ENCODE data around the gene S100A13. TPM values are rescaled to one million over a fixed set of nuclear protein-coding genes. Genes with fewer than 3 reads are reported as not detected.

S100A13 gene
- total RNA-seq, 1 donor from 2014 or later: 33.7 TPM

DNA sequence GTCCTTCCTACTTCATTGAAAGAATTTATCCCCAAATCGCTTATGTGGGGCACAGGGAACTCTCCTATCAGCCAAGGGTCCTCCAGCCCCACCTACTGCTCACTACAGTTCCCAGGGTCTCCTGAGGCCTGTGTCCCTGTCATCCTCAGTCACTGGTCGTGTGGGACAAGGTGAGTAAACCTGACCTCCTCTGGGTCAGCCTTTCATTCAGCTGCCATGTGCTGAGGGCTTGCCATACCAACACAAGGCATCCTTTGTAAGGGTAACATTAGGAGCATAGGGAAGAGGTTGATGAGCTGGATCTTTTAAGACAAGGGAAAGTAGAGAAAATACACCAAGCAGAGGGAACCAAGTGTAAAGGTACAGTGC is 20.0 kb upstream of the S100A13 start:
- peaks cover 11% of the 10 kb centered on the region for H3K4me1 Mint-ChIP-seq
- H3K9me3 Mint-ChIP-seq: no peaks in the 10 kb centered on the region
- DNase-seq (ENCODE audit: low read depth, low spot score): no peak
- no peak overlapping the region for H3K27ac Mint-ChIP-seq (ENCODE audit: unreplicated experiment)
- TF ChIP-seq, protein P1, sequence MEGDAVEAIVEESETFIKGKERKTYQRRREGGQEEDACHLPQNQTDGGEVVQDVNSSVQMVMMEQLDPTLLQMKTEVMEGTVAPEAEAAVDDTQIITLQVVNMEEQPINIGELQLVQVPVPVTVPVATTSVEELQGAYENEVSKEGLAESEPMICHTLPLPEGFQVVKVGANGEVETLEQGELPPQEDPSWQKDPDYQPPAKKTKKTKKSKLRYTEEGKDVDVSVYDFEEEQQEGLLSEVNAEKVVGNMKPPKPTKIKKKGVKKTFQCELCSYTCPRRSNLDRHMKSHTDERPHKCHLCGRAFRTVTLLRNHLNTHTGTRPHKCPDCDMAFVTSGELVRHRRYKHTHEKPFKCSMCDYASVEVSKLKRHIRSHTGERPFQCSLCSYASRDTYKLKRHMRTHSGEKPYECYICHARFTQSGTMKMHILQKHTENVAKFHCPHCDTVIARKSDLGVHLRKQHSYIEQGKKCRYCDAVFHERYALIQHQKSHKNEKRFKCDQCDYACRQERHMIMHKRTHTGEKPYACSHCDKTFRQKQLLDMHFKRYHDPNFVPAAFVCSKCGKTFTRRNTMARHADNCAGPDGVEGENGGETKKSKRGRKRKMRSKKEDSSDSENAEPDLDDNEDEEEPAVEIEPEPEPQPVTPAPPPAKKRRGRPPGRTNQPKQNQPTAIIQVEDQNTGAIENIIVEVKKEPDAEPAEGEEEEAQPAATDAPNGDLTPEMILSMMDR (conservative IDR thresholded peaks at IDR 0.05): no peak
- H3K27me3 Mint-ChIP-seq (ENCODE audit: low read depth): no peaks in the 10 kb centered on the region
- H3K4me3 Mint-ChIP-seq: no peak overlapping the region
- H3K36me3 Mint-ChIP-seq (ENCODE audit: low read depth): peaks cover 25% of the 10 kb centered on the region

DNA sequence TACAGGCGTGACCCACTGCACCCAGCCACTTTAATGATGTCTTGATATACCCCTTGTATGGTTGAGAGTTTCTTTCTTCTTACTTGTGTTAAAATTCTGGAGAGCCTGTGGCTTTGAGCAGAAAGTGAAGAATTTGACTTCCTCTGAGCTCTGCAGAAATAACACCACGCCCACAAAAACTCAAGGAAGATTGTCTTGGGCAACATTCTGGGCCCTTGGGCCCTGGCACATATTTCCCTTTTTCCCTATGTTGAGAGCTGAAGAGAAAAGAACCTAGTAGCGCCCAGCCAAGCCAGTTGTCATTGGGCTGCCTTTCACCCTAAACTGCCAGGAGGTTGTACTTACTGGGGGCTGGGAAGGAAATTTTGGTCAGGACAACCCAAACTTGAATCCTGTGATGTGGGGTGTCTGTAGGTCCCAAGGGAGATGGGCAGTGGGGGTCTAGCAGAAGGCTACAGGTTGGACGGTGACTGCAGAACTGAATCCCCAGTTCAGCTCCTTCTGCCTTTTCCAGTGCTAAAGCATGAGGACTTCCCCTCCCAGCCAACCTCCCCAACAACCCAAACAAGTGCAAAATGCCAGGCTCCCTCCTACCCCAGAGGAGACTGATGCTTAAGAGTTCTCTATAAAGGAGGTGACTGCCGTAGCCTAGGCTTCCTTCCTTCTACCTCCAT is 19.5 kb upstream of the S100A13 start:
- H3K9me3 Mint-ChIP-seq: no peaks in the 10 kb centered on the region
- H3K27ac Mint-ChIP-seq (ENCODE audit: unreplicated experiment): no peak overlapping the region
- TF ChIP-seq, protein P1 (conservative IDR thresholded peaks at IDR 0.05): no peak
- peaks cover 28% of the 10 kb centered on the region for H3K36me3 Mint-ChIP-seq (ENCODE audit: low read depth)
- H3K4me1 Mint-ChIP-seq: peaks cover 11% of the 10 kb centered on the region
- peak overlapping the region; percentile 21 for H3K4me3 Mint-ChIP-seq
- no peak for DNase-seq (ENCODE audit: low read depth, low spot score)
- no peaks in the 10 kb centered on the region for H3K27me3 Mint-ChIP-seq (ENCODE audit: low read depth)

DNA sequence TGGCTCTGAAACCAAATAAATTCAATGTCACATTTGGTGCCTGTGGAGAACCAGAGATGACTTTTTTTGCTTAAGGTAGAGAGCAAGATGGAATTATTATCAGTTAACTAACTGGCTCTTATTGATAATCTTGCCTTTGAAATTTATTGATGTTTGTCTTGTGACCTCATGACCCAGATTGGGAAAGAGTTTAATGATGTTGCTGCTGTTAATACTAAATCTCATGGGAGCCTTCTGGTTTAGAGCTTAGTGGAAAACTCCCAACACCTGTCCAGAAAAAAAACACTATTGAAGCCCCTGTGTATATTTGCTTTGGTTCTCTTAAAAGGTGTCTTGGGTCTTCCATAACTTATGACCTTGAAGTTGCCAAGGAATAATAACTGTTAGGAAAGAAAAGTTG is 16.5 kb upstream of the S100A13 start:
- peaks cover 35% of the 10 kb centered on the region for H3K36me3 Mint-ChIP-seq (ENCODE audit: low read depth)
- peaks cover 11% of the 10 kb centered on the region for H3K4me1 Mint-ChIP-seq
- DNase-seq (ENCODE audit: low read depth, low spot score): no peak
- TF ChIP-seq, protein P1 (conservative IDR thresholded peaks at IDR 0.05): no peak
- no peaks in the 10 kb centered on the region for H3K27me3 Mint-ChIP-seq (ENCODE audit: low read depth)
- no peak overlapping the region for H3K27ac Mint-ChIP-seq (ENCODE audit: unreplicated experiment)
- no peaks in the 10 kb centered on the region for H3K9me3 Mint-ChIP-seq
- H3K4me3 Mint-ChIP-seq: no peak overlapping the region

DNA sequence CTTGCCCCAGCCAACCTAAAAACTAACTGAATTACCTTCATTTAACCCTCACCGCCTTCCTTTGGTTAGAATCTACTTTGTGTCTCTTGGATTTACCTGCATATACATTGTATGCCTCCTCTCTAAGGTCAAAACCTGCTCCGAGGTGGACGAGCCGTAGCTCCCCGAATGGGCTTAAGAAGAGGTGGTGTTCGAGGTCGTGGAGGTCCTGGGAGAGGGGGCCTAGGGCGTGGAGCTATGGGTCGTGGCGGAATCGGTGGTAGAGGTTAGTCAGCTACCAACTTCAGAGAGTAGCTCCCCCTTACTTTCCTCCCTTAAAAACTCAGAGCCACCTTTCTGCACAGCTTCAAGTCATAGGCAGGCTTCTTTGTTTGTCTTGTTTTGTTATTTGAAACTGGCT is 15.8 kb upstream of the S100A13 start:
- H3K4me3 Mint-ChIP-seq: peak overlapping the region; percentile 5
- H3K27me3 Mint-ChIP-seq (ENCODE audit: low read depth): no peaks in the 10 kb centered on the region
- no peak overlapping the region for H3K27ac Mint-ChIP-seq (ENCODE audit: unreplicated experiment)
- peaks cover 35% of the 10 kb centered on the region for H3K36me3 Mint-ChIP-seq (ENCODE audit: low read depth)
- TF ChIP-seq, protein P1 (conservative IDR thresholded peaks at IDR 0.05): no peak
- peaks cover 11% of the 10 kb centered on the region for H3K4me1 Mint-ChIP-seq
- no peaks in the 10 kb centered on the region for H3K9me3 Mint-ChIP-seq
- no peak for DNase-seq (ENCODE audit: low read depth, low spot score)

DNA sequence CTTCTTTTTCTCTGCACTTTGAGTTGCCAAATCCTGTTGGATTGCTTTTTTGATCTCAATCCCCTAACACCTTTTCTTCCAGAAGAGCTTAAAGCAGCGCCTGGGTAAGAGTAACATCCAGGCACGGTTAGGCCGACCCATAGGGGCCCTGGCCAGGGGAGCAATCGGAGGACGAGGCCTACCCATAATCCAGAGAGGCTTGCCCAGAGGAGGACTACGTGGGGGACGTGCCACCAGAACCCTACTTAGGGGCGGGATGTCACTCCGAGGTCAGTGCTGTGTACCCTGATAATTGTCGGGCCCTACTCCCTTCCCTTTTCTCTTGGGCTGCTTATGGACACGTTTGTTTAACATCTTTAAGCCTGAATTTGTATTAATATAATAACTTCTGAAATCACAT is 14.9 kb upstream of the S100A13 start:
- Mint-ChIP-seq H3K36me3 (ENCODE audit: low read depth) (peaks cover 36% of the 10 kb centered on the region), H3K4me1 (peaks cover 12% of the 10 kb centered on the region), H3K4me3 (no peak overlapping the region), H3K27ac (ENCODE audit: unreplicated experiment) (no peak overlapping the region), H3K27me3 (ENCODE audit: low read depth) (no peaks in the 10 kb centered on the region), H3K9me3 (no peaks in the 10 kb centered on the region)
- TF ChIP-seq, protein P1 (conservative IDR thresholded peaks at IDR 0.05): no peak
- no peak for DNase-seq (ENCODE audit: low read depth, low spot score)

All from neural crest cell (in vitro differentiated cells).